Measurements from ENCODE around the gene CLEC1A. TPM values are rescaled to one million over a fixed set of nuclear protein-coding genes. Genes with fewer than 3 reads are reported as not detected.

Gene CLEC1A
- polyA plus RNA-seq, 1 experiment = not detected

DNA sequence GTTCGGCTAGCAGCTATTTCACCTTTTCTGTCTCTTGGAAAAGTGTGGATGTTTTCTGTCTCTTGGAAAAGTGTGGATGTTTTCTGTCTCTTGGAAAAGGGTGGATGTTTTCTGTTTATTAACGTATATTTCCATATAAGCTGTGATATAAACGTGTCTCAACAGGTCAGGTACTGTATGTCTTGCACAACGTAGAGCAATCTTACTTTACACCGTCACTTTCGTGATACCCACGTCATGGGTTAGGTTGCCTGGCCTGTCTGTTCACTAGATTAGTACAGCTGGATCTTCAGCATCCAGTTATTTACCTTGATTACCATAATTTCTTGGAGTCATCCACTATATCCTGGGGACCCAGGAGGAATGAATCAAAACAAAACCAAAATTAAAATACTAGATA lies 17.1 kb upstream of the CLEC1A start:
- ChIA-PET POLR2A (no interaction called here), CTCF (interaction anchor here (0.8 to 1.0 kb wide), 2 partner anchors 25 to 365 kb away, joined by 3 to 4 read pairs; no protein-coding TSS in a partner anchor)
- Histone ChIP-seq H3K9me3 (ENCODE audit: control insufficient read depth, insufficient read depth, low read length) (peaks cover 5% of the 10 kb centered on the region), H3K27ac (ENCODE audit: low read depth, low read length) (no peak overlapping the region), H3K4me3 (ENCODE audit: low read depth, low read length) (no peak overlapping the region), H3K27me3 (ENCODE audit: control insufficient read depth, insufficient read depth, low read length) (no peaks in the 10 kb centered on the region)
- TF ChIP-seq, protein P1, sequence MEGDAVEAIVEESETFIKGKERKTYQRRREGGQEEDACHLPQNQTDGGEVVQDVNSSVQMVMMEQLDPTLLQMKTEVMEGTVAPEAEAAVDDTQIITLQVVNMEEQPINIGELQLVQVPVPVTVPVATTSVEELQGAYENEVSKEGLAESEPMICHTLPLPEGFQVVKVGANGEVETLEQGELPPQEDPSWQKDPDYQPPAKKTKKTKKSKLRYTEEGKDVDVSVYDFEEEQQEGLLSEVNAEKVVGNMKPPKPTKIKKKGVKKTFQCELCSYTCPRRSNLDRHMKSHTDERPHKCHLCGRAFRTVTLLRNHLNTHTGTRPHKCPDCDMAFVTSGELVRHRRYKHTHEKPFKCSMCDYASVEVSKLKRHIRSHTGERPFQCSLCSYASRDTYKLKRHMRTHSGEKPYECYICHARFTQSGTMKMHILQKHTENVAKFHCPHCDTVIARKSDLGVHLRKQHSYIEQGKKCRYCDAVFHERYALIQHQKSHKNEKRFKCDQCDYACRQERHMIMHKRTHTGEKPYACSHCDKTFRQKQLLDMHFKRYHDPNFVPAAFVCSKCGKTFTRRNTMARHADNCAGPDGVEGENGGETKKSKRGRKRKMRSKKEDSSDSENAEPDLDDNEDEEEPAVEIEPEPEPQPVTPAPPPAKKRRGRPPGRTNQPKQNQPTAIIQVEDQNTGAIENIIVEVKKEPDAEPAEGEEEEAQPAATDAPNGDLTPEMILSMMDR (IDR thresholded peaks at IDR 0.05; ENCODE audit: low read depth, low read length) = no peak
- no peak for DNase-seq (ENCODE audit: low read depth, low spot score)

DNA sequence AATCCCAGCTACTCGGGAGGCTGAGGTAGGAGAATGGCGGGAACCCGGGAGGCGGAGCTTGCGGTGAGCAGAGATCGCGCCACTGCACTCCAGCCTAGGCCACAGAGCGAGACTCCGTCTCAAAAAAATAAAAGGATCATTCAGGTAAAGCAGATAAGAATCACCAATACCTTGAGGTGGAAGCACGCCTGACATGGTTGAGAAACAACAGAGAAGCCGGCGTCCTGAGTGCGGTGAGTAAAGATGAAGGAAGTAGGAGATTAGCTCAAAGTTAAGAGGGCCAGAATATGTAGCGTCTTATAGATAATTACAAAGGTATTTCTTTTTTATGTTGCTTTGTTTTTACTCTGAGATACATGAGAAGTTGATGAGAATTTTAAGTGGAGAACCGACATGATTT lies 16.5 kb upstream of the CLEC1A start:
- ChIA-PET CTCF (interaction anchor here (0.8 to 1.0 kb wide), 2 partner anchors 25 to 364 kb away, joined by 3 to 4 read pairs; no protein-coding TSS in a partner anchor), POLR2A (no interaction called here)
- TF ChIP-seq, protein P1 (IDR thresholded peaks at IDR 0.05; ENCODE audit: low read depth, low read length) = no peak

DNA sequence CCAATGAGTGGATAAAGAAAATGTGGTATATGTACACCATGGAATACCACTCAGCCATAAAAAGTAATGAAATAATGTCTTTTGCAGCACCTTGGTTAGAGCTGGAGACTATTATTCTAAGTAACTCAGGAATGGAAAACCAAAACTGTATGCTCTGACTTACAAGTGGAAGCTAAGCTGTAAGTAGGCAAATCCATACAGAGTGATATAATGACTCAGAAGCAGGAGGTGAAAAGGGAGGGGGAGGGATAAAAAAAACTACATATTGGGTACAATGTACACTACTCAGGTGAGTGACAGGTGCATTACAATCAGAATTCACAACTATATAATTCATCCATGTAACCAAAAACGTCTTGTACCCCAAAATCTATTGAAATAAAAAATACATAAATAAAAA lies 15.1 kb upstream of the CLEC1A start:
- ChIA-PET CTCF (interaction anchor here (0.8 kb wide), 1 partner anchor 1085 kb away, joined by 3 read pairs; no protein-coding TSS in a partner anchor), POLR2A (no interaction called here)
- Histone ChIP-seq H3K4me3 (ENCODE audit: low read depth, low read length) (no peak overlapping the region), H3K27ac (ENCODE audit: low read depth, low read length) (no peak overlapping the region), H3K9me3 (ENCODE audit: control insufficient read depth, insufficient read depth, low read length) (peaks cover 5% of the 10 kb centered on the region), H3K27me3 (ENCODE audit: control insufficient read depth, insufficient read depth, low read length) (no peaks in the 10 kb centered on the region)
- TF ChIP-seq, protein P1 (IDR thresholded peaks at IDR 0.05; ENCODE audit: low read depth, low read length) = no peak
- DNase-seq (ENCODE audit: low read depth, low spot score) = no peak

More for the DNA sequence above, 16.5 kb upstream of the CLEC1A start:
- no peak overlapping the region for H3K27ac ChIP-seq (ENCODE audit: low read depth, low read length)
- no peak for DNase-seq (ENCODE audit: low read depth, low spot score)
- H3K9me3 ChIP-seq (ENCODE audit: control insufficient read depth, insufficient read depth, low read length) = peaks cover 5% of the 10 kb centered on the region
- no peaks in the 10 kb centered on the region for H3K27me3 ChIP-seq (ENCODE audit: control insufficient read depth, insufficient read depth, low read length)
- no peak overlapping the region for H3K4me3 ChIP-seq (ENCODE audit: low read depth, low read length)

DNA sequence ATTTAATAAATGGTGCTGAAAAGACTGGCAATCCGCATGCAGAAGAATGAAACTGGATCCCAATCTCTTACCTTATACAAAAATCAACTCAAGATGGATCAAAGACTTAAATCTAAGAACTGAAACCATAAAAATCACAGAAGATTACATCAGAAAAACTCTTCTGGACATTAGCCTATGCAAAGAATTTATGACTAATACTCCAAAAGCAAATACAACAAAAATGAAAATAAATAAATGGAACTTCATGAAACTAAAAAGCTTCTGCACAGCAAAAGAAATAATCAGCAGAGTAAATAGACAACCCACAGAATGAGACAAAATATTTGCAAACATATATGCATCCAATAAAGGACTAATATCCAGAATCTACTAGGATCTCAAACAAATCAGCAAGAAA lies 14.3 kb upstream of the CLEC1A start:
- Histone ChIP-seq H3K9me3 (ENCODE audit: control insufficient read depth, insufficient read depth, low read length) (peaks cover 5% of the 10 kb centered on the region), H3K27me3 (ENCODE audit: control insufficient read depth, insufficient read depth, low read length) (no peaks in the 10 kb centered on the region), H3K4me3 (ENCODE audit: low read depth, low read length) (no peak overlapping the region), H3K27ac (ENCODE audit: low read depth, low read length) (no peak overlapping the region)
- no peak for DNase-seq (ENCODE audit: low read depth, low spot score)
- TF ChIP-seq, protein P1 (IDR thresholded peaks at IDR 0.05; ENCODE audit: low read depth, low read length) = no peak
- ChIA-PET POLR2A (no interaction called here), CTCF (no interaction called here)

DNA sequence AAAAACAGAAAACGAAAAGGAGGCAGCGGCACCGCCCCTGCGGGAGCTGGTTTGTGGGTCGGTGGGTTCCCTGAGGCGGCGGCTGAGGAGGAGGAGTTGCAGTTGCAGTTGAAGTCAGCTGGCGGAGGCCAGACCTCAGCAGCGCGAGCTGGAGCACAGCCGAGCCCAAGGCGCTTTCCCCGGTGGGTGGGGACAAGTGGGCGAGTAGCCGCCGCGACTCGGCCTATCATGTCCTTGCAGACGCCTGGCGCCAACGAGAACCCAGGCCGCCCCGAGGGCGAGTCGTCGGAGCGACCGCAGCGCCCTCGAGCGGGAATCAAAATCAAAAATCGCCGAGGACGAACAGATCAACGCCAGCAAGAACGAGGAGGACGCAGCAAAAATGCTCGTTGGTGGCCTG lies 12.7 kb upstream of the CLEC1A start:
- TF ChIP-seq, protein P1 (IDR thresholded peaks at IDR 0.05; ENCODE audit: low read depth, low read length) = no peak
- POLR2A ChIA-PET = no interaction called here
- H3K4me3 ChIP-seq (ENCODE audit: low read depth, low read length) = no peak overlapping the region
- no peaks in the 10 kb centered on the region for H3K27me3 ChIP-seq (ENCODE audit: control insufficient read depth, insufficient read depth, low read length)
- peaks cover 5% of the 10 kb centered on the region for H3K9me3 ChIP-seq (ENCODE audit: control insufficient read depth, insufficient read depth, low read length)
- H3K27ac ChIP-seq (ENCODE audit: low read depth, low read length) = no peak overlapping the region
- CTCF ChIA-PET = interaction anchor here (1.3 kb wide), 1 partner anchor 360 kb away, joined by 4 read pairs; no protein-coding TSS in a partner anchor
- DNase-seq (ENCODE audit: low read depth, low spot score) = no peak

Measured in AG04450 (cell line).